ENCODE measurements around the gene TCTN1.

DNA sequence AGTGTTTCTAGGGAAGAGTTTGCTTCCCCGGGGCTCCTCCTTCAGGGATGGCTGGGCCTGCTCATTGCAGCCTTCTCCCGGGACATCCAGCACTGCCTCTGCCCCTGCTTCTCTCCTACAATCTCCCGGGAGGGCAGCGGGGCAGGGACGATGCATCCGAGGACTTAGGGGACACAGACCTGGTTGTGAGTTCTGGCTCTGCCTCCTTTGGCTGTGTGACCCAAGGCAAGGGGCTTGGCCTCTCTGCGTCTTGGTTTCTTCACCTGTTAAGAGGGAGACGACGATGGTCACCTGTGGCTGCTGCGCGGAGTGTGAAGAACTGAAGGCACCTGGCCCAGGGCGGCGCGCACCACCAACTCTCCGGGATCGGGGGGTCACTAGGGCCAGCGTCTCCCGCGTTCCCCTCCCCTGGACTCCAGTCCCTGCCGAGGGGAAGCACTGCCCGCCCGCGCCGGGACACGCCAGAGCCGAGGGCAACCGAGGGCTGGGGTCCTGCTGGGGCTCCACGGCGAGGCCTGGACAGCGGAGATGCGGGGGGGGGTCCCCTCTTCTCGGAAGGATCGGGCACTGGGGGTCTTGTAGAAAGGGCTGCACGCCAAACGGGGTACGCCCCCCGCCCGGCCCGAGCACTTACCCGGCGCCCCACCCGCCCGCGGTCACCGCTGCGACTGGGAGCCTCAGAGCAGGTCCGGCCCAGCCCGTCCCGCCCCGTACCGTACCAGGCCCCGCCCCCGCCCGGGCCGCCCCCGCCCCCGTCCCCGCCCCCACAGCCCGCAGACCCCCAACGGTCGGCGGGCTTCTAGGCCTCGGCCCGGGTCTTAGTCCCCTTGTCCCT is 74.7 kb downstream of the TCTN1 start, which contains the start of gene HVCN1:
- TF ChIP-seq, protein P1, sequence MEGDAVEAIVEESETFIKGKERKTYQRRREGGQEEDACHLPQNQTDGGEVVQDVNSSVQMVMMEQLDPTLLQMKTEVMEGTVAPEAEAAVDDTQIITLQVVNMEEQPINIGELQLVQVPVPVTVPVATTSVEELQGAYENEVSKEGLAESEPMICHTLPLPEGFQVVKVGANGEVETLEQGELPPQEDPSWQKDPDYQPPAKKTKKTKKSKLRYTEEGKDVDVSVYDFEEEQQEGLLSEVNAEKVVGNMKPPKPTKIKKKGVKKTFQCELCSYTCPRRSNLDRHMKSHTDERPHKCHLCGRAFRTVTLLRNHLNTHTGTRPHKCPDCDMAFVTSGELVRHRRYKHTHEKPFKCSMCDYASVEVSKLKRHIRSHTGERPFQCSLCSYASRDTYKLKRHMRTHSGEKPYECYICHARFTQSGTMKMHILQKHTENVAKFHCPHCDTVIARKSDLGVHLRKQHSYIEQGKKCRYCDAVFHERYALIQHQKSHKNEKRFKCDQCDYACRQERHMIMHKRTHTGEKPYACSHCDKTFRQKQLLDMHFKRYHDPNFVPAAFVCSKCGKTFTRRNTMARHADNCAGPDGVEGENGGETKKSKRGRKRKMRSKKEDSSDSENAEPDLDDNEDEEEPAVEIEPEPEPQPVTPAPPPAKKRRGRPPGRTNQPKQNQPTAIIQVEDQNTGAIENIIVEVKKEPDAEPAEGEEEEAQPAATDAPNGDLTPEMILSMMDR (IDR thresholded peaks at IDR 0.05), result no peak
- no peak for TF ChIP-seq POLR2A (IDR thresholded peaks at IDR 0.05)
